NCI-H128 (cell line): ENCODE measurements around the gene FRMD4A.
"Not testable (repeated sequence)": the region's sequence is repeated elsewhere in the genome, so short reads cannot be mapped to it uniquely, and the experiment has no call there.

Experiments used
- DNase-seq: peaks from one replicate; lab custom pipeline; 2025; ENCODE audit not compliant: unreplicated experiment; lab: John Stamatoyannopoulos, UW

The FRMD4A gene

GRCh38 chr10:13801156-13801906, 529.4 kb downstream of the FRMD4A start:
- no peak for DNase-seq

GRCh38 chr10:13797164-13797563, 533.6 kb downstream of the FRMD4A start:
- DNase-seq: no peak

GRCh38 chr10:13795653-13796555, 534.8 kb downstream of the FRMD4A start:
- DNase-seq: no peak

GRCh38 chr10:13794992-13795612, 535.6 kb downstream of the FRMD4A start:
- peak; percentile 39 for DNase-seq

GRCh38 chr10:13792006-13792405, 538.7 kb downstream of the FRMD4A start:
- no peak for DNase-seq

- no peak for DNase-seq
These were observed 539.2 kb downstream of the FRMD4A start for GRCh38 chr10:13791483-13791882.

- no peak for DNase-seq
These were observed 540.5 kb downstream of the FRMD4A start for GRCh38 chr10:13790196-13790595.

GRCh38 chr10:13789448-13789829, 541.3 kb downstream of the FRMD4A start:
- DNase-seq: no peak

- no peak for DNase-seq
These were observed 541.8 kb downstream of the FRMD4A start for GRCh38 chr10:13788711-13789447.

- no peak for DNase-seq
These were observed 542.5 kb downstream of the FRMD4A start for GRCh38 chr10:13788320-13788600.

- no peak for DNase-seq
These were observed 543.7 kb downstream of the FRMD4A start for GRCh38 chr10:13787015-13787421.

GRCh38 chr10:13784067-13784466, 546.7 kb downstream of the FRMD4A start:
- DNase-seq: no peak

GRCh38 chr10:13779748-13780147, 551.0 kb downstream of the FRMD4A start:
- DNase-seq: no peak

- not testable (repeated sequence) for DNase-seq
These were observed 552.1 kb downstream of the FRMD4A start for GRCh38 chr10:13778693-13778960.

GRCh38 chr10:13776861-13777311, 553.8 kb downstream of the FRMD4A start:
- DNase-seq: no peak

- no peak for DNase-seq
These were observed 554.6 kb downstream of the FRMD4A start for GRCh38 chr10:13775786-13776775.

GRCh38 chr10:13774303-13774893, 556.3 kb downstream of the FRMD4A start:
- no peak for DNase-seq

- DNase-seq: no peak
These were observed 557.1 kb downstream of the FRMD4A start for GRCh38 chr10:13773496-13774170.

GRCh38 chr10:13773043-13773442, 557.7 kb downstream of the FRMD4A start:
- no peak for DNase-seq
